Tibial nerve (tissue), 4 donors: ENCODE results near the gene PTPRD.

Experiments
- EP300 ChIP-seq, 2 donors: sonication (generic); formaldehyde crosslinking; IDR thresholded peaks; one replicate each; pipeline ENCODE4 v1.6.1; 2017; ENCODE audit warnings: antibody characterized with exemption in 2 of 2, mild to moderate bottlenecking in 1 of 2
- POLR2A ChIP-seq, 2 donors: fragments of 450-650 bp; IDR thresholded peaks; one replicate each; pipeline ENCODE4 v1.6.1; 2017; ENCODE audit warnings: antibody characterized with exemption in 2 of 2, mild to moderate bottlenecking in 2 of 2, moderate library complexity in 2 of 2
- TF ChIP-seq, protein P1 (sequence below), 5 experiments: fragments of 200-600 bp in 3 of 5; fragments of 450-650 bp in 2 of 5; sonication (generic) in 3 of 5; IDR thresholded peaks; one replicate each; pipeline ENCODE4 v1.5.1; 2016 to 2019; ENCODE audit warnings: antibody characterized with exemption in 5 of 5, mild to moderate bottlenecking in 3 of 5, moderate library complexity in 2 of 5

DNA sequence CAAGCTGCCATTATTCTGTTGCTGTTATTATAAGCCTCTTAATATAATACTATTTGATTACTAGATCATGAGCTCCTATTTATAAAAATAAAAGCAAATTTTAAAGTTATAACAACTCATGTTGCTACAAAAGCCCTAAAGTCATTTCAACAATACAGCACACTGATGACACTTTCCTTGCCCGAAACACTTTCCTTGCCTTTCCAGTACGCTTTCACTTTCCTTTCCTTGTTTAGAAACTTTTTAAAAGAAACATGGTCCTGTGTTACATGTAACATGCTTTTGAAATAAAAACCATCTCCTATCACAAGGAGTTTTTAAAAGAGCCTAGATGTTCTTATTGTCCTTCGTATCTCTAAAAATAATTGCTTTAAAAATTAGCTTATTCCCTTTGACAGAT lies 688.4 kb downstream of the PTPRD start:
- TF ChIP-seq, protein P1, sequence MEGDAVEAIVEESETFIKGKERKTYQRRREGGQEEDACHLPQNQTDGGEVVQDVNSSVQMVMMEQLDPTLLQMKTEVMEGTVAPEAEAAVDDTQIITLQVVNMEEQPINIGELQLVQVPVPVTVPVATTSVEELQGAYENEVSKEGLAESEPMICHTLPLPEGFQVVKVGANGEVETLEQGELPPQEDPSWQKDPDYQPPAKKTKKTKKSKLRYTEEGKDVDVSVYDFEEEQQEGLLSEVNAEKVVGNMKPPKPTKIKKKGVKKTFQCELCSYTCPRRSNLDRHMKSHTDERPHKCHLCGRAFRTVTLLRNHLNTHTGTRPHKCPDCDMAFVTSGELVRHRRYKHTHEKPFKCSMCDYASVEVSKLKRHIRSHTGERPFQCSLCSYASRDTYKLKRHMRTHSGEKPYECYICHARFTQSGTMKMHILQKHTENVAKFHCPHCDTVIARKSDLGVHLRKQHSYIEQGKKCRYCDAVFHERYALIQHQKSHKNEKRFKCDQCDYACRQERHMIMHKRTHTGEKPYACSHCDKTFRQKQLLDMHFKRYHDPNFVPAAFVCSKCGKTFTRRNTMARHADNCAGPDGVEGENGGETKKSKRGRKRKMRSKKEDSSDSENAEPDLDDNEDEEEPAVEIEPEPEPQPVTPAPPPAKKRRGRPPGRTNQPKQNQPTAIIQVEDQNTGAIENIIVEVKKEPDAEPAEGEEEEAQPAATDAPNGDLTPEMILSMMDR (IDR thresholded peaks at IDR 0.05), result no peak
- TF ChIP-seq EP300 (IDR thresholded peaks at IDR 0.05), result no peak
- no peak for TF ChIP-seq POLR2A (IDR thresholded peaks at IDR 0.05)
